Naive thymus-derived CD4-positive, alpha-beta T cell (primary cell): ENCODE results near the gene B4GALNT2. TPM values are rescaled to one million over a fixed set of nuclear protein-coding genes. Genes with fewer than 3 reads are reported as not detected.

Experiments used
- ATAC-seq: fragments of 150-1000 bp; cut with Tn5 transposase; 2 replicates; pipeline ENCODE4 v1.10.0; 2021; ENCODE audit warnings: mild to moderate bottlenecking, moderate library complexity
- CTCF ChIA-PET: fragments of 350-600 bp; sonication (Branson Sonifier 250); formaldehyde crosslinking; loops from one replicate; lab custom pipeline; 2021; ENCODE audit warnings: antibody characterized with exemption; lab: Charles Lee
- POLR2A ChIA-PET: fragments of 350-600 bp; sonication (Branson Sonifier 250); formaldehyde crosslinking; loops from one replicate; lab custom pipeline; 2021; ENCODE audit warnings: antibody characterized with exemption, inconsistent platforms; lab: Charles Lee
- DNase-seq, 9 donors: peaks; one replicate each; pipeline versions ENCODE4 v3.0.0 to v3.0.0-alpha.2; 2020 to 2022; ENCODE audit warnings: mixed read lengths in 1 of 9
- H3K27ac ChIP-seq: one replicate; pipeline ENCODE4 v1.7.0; 2013; ENCODE audit warnings: mild to moderate bottlenecking, low read depth, low read length, moderate library complexity
- H3K27me3 ChIP-seq, 2 donors: one replicate each; pipeline ENCODE4 v1.7.0; 2013; ENCODE audit warnings: low read length in 2 of 2, mild to moderate bottlenecking in 2 of 2, moderate library complexity in 2 of 2; ENCODE audit not compliant: control insufficient read depth in 2 of 2, insufficient read depth in 2 of 2
- H3K36me3 ChIP-seq, 3 experiments: 1 replicate in 2 of 3; 2 replicates in 1 of 3; pipeline ENCODE4 v1.7.0; 2013; ENCODE audit warnings: low read length in 3 of 3, mild to moderate bottlenecking in 3 of 3, moderate library complexity in 1 of 3; ENCODE audit not compliant: insufficient read depth in 3 of 3, control insufficient read depth in 2 of 3
- H3K4me1 ChIP-seq, 2 donors: one replicate each; pipeline ENCODE4 v1.7.0; 2013; ENCODE audit warnings: low read length in 2 of 2, mild to moderate bottlenecking in 2 of 2, moderate library complexity in 1 of 2; ENCODE audit not compliant: control insufficient read depth in 2 of 2, insufficient read depth in 2 of 2
- H3K4me3 ChIP-seq: 2 replicates; pipeline ENCODE4 v1.7.0; 2013; ENCODE audit warnings: mild to moderate bottlenecking, low read length
- H3K9me3 ChIP-seq, 3 experiments: 1 replicate in 2 of 3; 2 replicates in 1 of 3; pipeline ENCODE4 v1.7.0; 2013; ENCODE audit warnings: low read length in 3 of 3; ENCODE audit not compliant: control insufficient read depth in 2 of 3
- H3K27ac Mint-ChIP-seq, 9 donors: one replicate each; pipeline ENCODE4 v1.8.0; 2020 to 2022; ENCODE audit warnings: mixed read lengths in 9 of 9, mild to moderate bottlenecking in 8 of 9, moderate library complexity in 5 of 9, inconsistent platforms in 2 of 9
- H3K27me3 Mint-ChIP-seq, 5 donors: one replicate each; pipeline ENCODE4 v1.8.0; 2021 to 2022; ENCODE audit warnings: mixed read lengths in 5 of 5, mild to moderate bottlenecking in 1 of 5
- H3K36me3 Mint-ChIP-seq, 5 donors: one replicate each; pipeline ENCODE4 v1.8.0; 2020 to 2022; ENCODE audit warnings: mixed read lengths in 5 of 5, mild to moderate bottlenecking in 3 of 5, inconsistent platforms in 1 of 5
- H3K4me1 Mint-ChIP-seq, 7 donors: one replicate each; pipeline ENCODE4 v1.8.0; 2020 to 2022; ENCODE audit warnings: mixed read lengths in 7 of 7, mild to moderate bottlenecking in 3 of 7, inconsistent platforms in 1 of 7
- H3K4me3 Mint-ChIP-seq, 10 donors: one replicate each; pipeline ENCODE4 v1.8.0; 2020 to 2022; ENCODE audit warnings: mild to moderate bottlenecking in 10 of 10, mixed read lengths in 10 of 10, moderate library complexity in 6 of 10, inconsistent platforms in 2 of 10
- H3K9me3 Mint-ChIP-seq, 11 donors: one replicate each; pipeline ENCODE4 v1.8.0; 2020 to 2022; ENCODE audit warnings: mixed read lengths in 11 of 11, mild to moderate bottlenecking in 4 of 11, inconsistent platforms in 1 of 11, moderate library complexity in 1 of 11
- intact Hi-C, 2 donors: fragments of 100-400 bp; cut with micrococcal nuclease; formaldehyde crosslinking; loops; one replicate each; pipeline ENCODE4 v1.15.1; 2023
- polyA plus RNA-seq, 2 donors: library from polyadenylated mRNA; unstranded; fragments of 300-500 nt; fragmentation: Illumina TruSeq; gene quantifications; one replicate each; pipeline ENCODE4 v1.2.3, GENCODE V29; 2021
- total RNA-seq, 6 experiments: library from RNA in 5 of 6; stranded (reverse) in 5 of 6; gene quantifications; 1 replicate in 5 of 6; 2 replicates in 1 of 6; pipeline ENCODE4 v1.2.3 and lab custom pipeline; 2021 to 2026

B4GALNT2 gene
- total and polyA plus RNA-seq, 7 experiments from 2014 or later, result 0.03 to 0.05 (median 0.05) TPM; not detected in 3

- CTCF ChIA-PET, result interaction anchor here (0.6 to 1.3 kb wide), 3 partner anchors 25 to 90 kb away, joined by 3 to 4 read pairs (median 3); no protein-coding TSS in a partner anchor
- intact Hi-C loops, result no loop called here
These were observed 68.9 kb downstream of the B4GALNT2 start for GRCh38 chr17:49201481-49201927.

GRCh38 chr17:49203796-49204195, 71.2 kb downstream of the B4GALNT2 start:
- no peak for ATAC-seq
- no peak overlapping the region for H3K27ac ChIP-seq
- Mint-ChIP-seq H3K27me3 (no peaks in the 10 kb centered on the region), H3K36me3 (peaks cover 0 to 25% (median 4%) of the 10 kb centered on the region in 5 donors), H3K4me3 (no peak overlapping the region), H3K9me3 (no peaks in the 10 kb centered on the region), H3K4me1 (peaks cover 12 to 23% (median 17%) of the 10 kb centered on the region in 7 donors), H3K27ac (peak overlapping the region in 1 of 9 donors; percentile 59)
- ChIA-PET POLR2A (interaction anchor here (1.2 to 14.4 kb wide), 3 partner anchors 10 to 12 kb away, joined by 3 to 237 read pairs (median 6); partner anchors contain the start of genes ABI3 and GNGT2), CTCF (interaction anchor here (0.8 to 1.1 kb wide), 2 partner anchors 11 to 13 kb away, joined by 4 read pairs; no protein-coding TSS in a partner anchor)
- H3K36me3 ChIP-seq, result no peaks in the 10 kb centered on the region
- intact Hi-C loops, result no loop called here
- peaks cover 3 to 10% of the 10 kb centered on the region in 2 donors for H3K4me1 ChIP-seq
- H3K4me3 ChIP-seq, result no peak overlapping the region
- no peaks in the 10 kb centered on the region for H3K27me3 ChIP-seq
- H3K9me3 ChIP-seq, result no peaks in the 10 kb centered on the region
- no peak for DNase-seq

More at GRCh38 chr17:49201481-49201927, 68.9 kb downstream of the B4GALNT2 start:
- no peak overlapping the region for H3K4me3 Mint-ChIP-seq
- H3K4me3 ChIP-seq, result no peak overlapping the region
- H3K36me3 ChIP-seq, result no peaks in the 10 kb centered on the region
- H3K27ac Mint-ChIP-seq, result no peak overlapping the region
- no peaks in the 10 kb centered on the region for H3K9me3 ChIP-seq
- no peaks in the 10 kb centered on the region for H3K27me3 Mint-ChIP-seq
- POLR2A ChIA-PET, result interaction anchor here (14.4 kb wide), 1 partner anchor 13 kb away, joined by 237 read pairs; the partner anchor contains the start of genes ABI3 and GNGT2
- peaks cover 0 to 12% (median 6%) of the 10 kb centered on the region in 7 donors for H3K4me1 Mint-ChIP-seq
- no peak overlapping the region for H3K27ac ChIP-seq
- no peaks in the 10 kb centered on the region for H3K4me1 ChIP-seq
- H3K27me3 ChIP-seq, result no peaks in the 10 kb centered on the region
- H3K9me3 Mint-ChIP-seq, result no peaks in the 10 kb centered on the region
- H3K36me3 Mint-ChIP-seq, result peaks cover 0 to 25% (median 4%) of the 10 kb centered on the region in 5 donors
- ATAC-seq, result no peak
- DNase-seq, result no peak

GRCh38 chr17:49204516-49204915, 71.9 kb downstream of the B4GALNT2 start:
- CTCF ChIA-PET, result interaction anchor here (0.6 kb wide), 1 partner anchor 18 kb away, joined by 4 read pairs; no protein-coding TSS in a partner anchor
- Histone ChIP-seq H3K27me3 (no peaks in the 10 kb centered on the region), H3K4me3 (no peak overlapping the region), H3K9me3 (no peaks in the 10 kb centered on the region), H3K4me1 (peaks cover 10 to 17% of the 10 kb centered on the region in 2 donors), H3K36me3 (no peaks in the 10 kb centered on the region), H3K27ac (no peak overlapping the region)
- no peak for ATAC-seq
- no peak for DNase-seq
- peaks cover 19 to 30% (median 24%) of the 10 kb centered on the region in 7 donors for H3K4me1 Mint-ChIP-seq
- peak overlapping the region in 1 of 9 donors; percentile 25 for H3K27ac Mint-ChIP-seq
- peaks cover 0 to 29% (median 4%) of the 10 kb centered on the region in 5 donors for H3K36me3 Mint-ChIP-seq
- H3K9me3 Mint-ChIP-seq, result no peaks in the 10 kb centered on the region
- intact Hi-C loops, result no loop called here
- H3K4me3 Mint-ChIP-seq, result no peak overlapping the region
- no peaks in the 10 kb centered on the region for H3K27me3 Mint-ChIP-seq
- POLR2A ChIA-PET, result interaction anchor here (0.8 to 1.2 kb wide), 2 partner anchors 10 to 11 kb away, joined by 3 read pairs; no protein-coding TSS in a partner anchor

- Histone ChIP-seq H3K9me3 (no peaks in the 10 kb centered on the region), H3K4me3 (peak overlapping the region; percentile 84), H3K27ac (peak overlapping the region; percentile 82), H3K27me3 (no peaks in the 10 kb centered on the region), H3K4me1 (peaks cover 43 to 49% of the 10 kb centered on the region in 2 donors), H3K36me3 (no peaks in the 10 kb centered on the region)
- Mint-ChIP-seq H3K27ac (peak overlapping the region; percentile 80 to 95 (median 89)), H3K27me3 (no peaks in the 10 kb centered on the region), H3K9me3 (no peaks in the 10 kb centered on the region), H3K4me3 (peak overlapping the region; percentile 72 to 96 (median 93)), H3K36me3 (peaks cover 0 to 43% (median 0%) of the 10 kb centered on the region in 5 donors), H3K4me1 (peaks cover 53 to 70% (median 63%) of the 10 kb centered on the region in 7 donors)
- intact Hi-C loops, result no loop called here
- CTCF ChIA-PET, result interaction anchor here (1.1 to 3.1 kb wide), 5 partner anchors 8 to 29 kb away, joined by 4 to 11 read pairs (median 5); no protein-coding TSS in a partner anchor
- ATAC-seq (peak; percentile 53), DNase-seq (peak in 1 of 9 donors; percentile 29)
- POLR2A ChIA-PET, result interaction anchor here (0.6 to 17.4 kb wide), 6 partner anchors 9 to 148 kb away, joined by 3 to 237 read pairs (median 6); no protein-coding TSS in a partner anchor
These were observed 76.5 kb downstream of the B4GALNT2 start for GRCh38 chr17:49209061-49209571.

GRCh38 chr17:49210158-49211029, 77.8 kb downstream of the B4GALNT2 start, which contains the start of the genes ABI3 and GNGT2:
Gene ABI3, plus strand, starts transcription at chr17:49210707. Its CDS starts 18 bp downstream, at chr17:49210725.
Gene GNGT2, minus strand, starts transcription at chr17:49210574. Its CDS starts 3,152 bp downstream, at chr17:49207422.
- peaks cover 63 to 81% (median 71%) of the 10 kb centered on the region in 7 donors for H3K4me1 Mint-ChIP-seq
- intact Hi-C loops, result loop anchor here (1.0 to 2.0 kb wide), 5 partner anchors 8 to 20 kb away; partner anchors contain the start of gene PHOSPHO1 (in 1 of the 2)
- H3K36me3 Mint-ChIP-seq, result peaks cover 0 to 42% (median 0%) of the 10 kb centered on the region in 5 donors
- peak within 1 kb of the TSS; percentile 80 to 95 (median 89) for H3K27ac Mint-ChIP-seq
- Histone ChIP-seq H3K4me3 (peak within 1 kb of the TSS; percentile 84), H3K9me3 (no peaks in the 10 kb centered on the region), H3K27ac (peak within 1 kb of the TSS; percentile 82), H3K27me3 (no peaks in the 10 kb centered on the region), H3K36me3 (no peaks in the 10 kb centered on the region), H3K4me1 (peaks cover 54 to 58% of the 10 kb centered on the region in 2 donors)
- ATAC-seq (peak; percentile 88), DNase-seq (peak; percentile 23 to 70 (median 62))
- H3K27me3 Mint-ChIP-seq, result no peaks in the 10 kb centered on the region
- H3K4me3 Mint-ChIP-seq, result peak within 1 kb of the TSS; percentile 72 to 96 (median 93)
- H3K9me3 Mint-ChIP-seq, result no peaks in the 10 kb centered on the region
- POLR2A ChIA-PET, result interaction anchor here (1.5 to 17.4 kb wide), 5 partner anchors 10 to 14 kb away, joined by 3 to 237 read pairs (median 5); no protein-coding TSS in a partner anchor
- CTCF ChIA-PET, result interaction anchor here (0.6 to 3.1 kb wide), 2 partner anchors 14 to 17 kb away, joined by 3 to 11 read pairs; no protein-coding TSS in a partner anchor
